ENCODE measurements around the gene CALML4.

GRCh38 chr15:68166847-68167246 lies 38.3 kb downstream of the CALML4 start:
- TF ChIP-seq POLR2A (IDR thresholded peaks at IDR 0.05; ENCODE audit: low read depth, low read length) (no peak), POLR2AphosphoS5 (IDR thresholded peaks at IDR 0.05; ENCODE audit: low read depth, low read length) (no peak), TAF1 (IDR thresholded peaks at IDR 0.05; ENCODE audit: borderline replicate concordance, low read depth, low read length) (no peak)

All from GM12892 (cell line).